Activated CD8-positive, alpha-beta T cell treated with anti-CD3 and anti-CD28 coated beads for 36 hours (primary cell): ENCODE data around the gene DUOXA2. TPM values are rescaled to one million over a fixed set of nuclear protein-coding genes. Genes with fewer than 3 reads are reported as not detected.

Experiments
- ATAC-seq: fragments of 200-7000 bp; cut with Tn5 transposase; one replicate; pipeline ENCODE4 v1.10.0; 2021; ENCODE audit warnings: mild to moderate bottlenecking, moderate library complexity
- CTCF ChIA-PET: fragments of 350-600 bp; sonication (Branson Sonifier 250); formaldehyde crosslinking; loops from one replicate; lab custom pipeline; 2021; ENCODE audit warnings: antibody characterized with exemption; lab: Charles Lee
- POLR2A ChIA-PET: fragments of 350-600 bp; sonication (Branson Sonifier 250); formaldehyde crosslinking; loops from one replicate; lab custom pipeline; 2021; ENCODE audit warnings: antibody characterized with exemption; lab: Charles Lee
- DNase-seq: peaks from one replicate; pipeline ENCODE4 v3.0.0-alpha.2; 2020
- H3K27ac Mint-ChIP-seq: one replicate; pipeline ENCODE4 v1.8.0; 2021; ENCODE audit warnings: mild to moderate bottlenecking, mixed read lengths
- H3K27me3 Mint-ChIP-seq: one replicate; pipeline ENCODE4 v1.8.0; 2021; ENCODE audit warnings: mixed read lengths
- H3K36me3 Mint-ChIP-seq: one replicate; pipeline ENCODE4 v1.8.0; 2021; ENCODE audit warnings: low read depth, mixed read lengths
- H3K4me1 Mint-ChIP-seq: one replicate; pipeline ENCODE4 v1.8.0; 2021; ENCODE audit warnings: low read depth, mixed read lengths
- H3K4me3 Mint-ChIP-seq: one replicate; pipeline ENCODE4 v1.8.0; 2021; ENCODE audit warnings: mild to moderate bottlenecking, moderate library complexity, mixed read lengths
- H3K9me3 Mint-ChIP-seq: one replicate; pipeline ENCODE4 v1.8.0; 2021; ENCODE audit warnings: mixed read lengths
- intact Hi-C: fragments of 100-400 bp; cut with micrococcal nuclease; formaldehyde crosslinking; loops from one replicate; pipeline ENCODE4 v1.10.0; 2022
- total RNA-seq, 2 experiments: library from RNA; stranded (reverse); gene quantifications; one replicate each; pipeline ENCODE4 v1.2.3, GENCODE V29; 2021
- TF ChIP-seq, protein P1 (sequence below): fragments of 200-600 bp; IDR thresholded peaks from one replicate; pipeline ENCODE4 v1.8.0; 2022; ENCODE audit warnings: antibody characterized with exemption, mild to moderate bottlenecking

DUOXA2 gene
- total RNA-seq, 2 experiments from 2014 or later: not detected

DNA sequence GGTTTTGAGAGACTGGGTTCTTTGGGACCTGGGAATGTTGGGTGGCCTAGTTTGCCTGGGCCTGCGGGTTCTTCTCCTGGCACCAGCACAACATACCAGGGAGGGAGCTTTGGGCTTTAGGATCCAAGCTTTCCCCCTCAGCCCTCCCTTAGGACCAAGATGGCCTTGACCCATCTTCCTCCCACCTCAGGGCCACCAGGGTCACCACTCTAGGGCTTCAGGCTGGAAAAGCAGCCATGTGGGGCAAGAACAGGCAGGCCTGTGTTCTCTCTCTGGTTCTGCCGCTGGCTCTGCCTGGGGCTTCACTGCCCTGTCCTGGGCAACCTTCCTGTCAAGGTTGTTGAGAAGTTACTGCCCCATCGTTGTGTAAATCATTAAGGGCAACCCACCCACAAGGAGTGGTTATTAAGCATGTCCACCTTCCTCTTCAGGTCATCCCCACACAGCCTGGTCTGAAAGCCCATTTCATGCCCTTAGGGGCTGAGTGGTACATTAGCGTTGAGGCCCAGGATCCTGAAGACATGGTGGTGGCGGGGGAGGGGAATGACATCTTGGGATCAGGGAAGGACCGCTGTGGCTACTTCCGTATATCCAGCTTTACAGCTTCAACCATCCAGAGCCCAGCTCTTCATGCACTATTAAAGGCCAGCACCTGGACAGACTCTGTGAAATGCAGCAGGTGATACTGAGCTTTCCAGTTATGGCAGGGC is 16.3 kb downstream of the DUOXA2 start:
- H3K9me3 Mint-ChIP-seq: no peaks in the 10 kb centered on the region
- ATAC-seq (no peak), DNase-seq (no peak)
- H3K4me3 Mint-ChIP-seq: no peak overlapping the region
- H3K27me3 Mint-ChIP-seq: peaks cover 57% of the 10 kb centered on the region
- intact Hi-C loops: no loop called here
- ChIA-PET POLR2A (no interaction called here), CTCF (interaction anchor here (0.6 to 6.9 kb wide), 5 partner anchors 10 to 269 kb away, joined by 3 to 48 read pairs (median 3); no protein-coding TSS in a partner anchor)
- no peak overlapping the region for H3K27ac Mint-ChIP-seq
- no peaks in the 10 kb centered on the region for H3K36me3 Mint-ChIP-seq
- H3K4me1 Mint-ChIP-seq: peaks cover 5% of the 10 kb centered on the region
- TF ChIP-seq, protein P1, sequence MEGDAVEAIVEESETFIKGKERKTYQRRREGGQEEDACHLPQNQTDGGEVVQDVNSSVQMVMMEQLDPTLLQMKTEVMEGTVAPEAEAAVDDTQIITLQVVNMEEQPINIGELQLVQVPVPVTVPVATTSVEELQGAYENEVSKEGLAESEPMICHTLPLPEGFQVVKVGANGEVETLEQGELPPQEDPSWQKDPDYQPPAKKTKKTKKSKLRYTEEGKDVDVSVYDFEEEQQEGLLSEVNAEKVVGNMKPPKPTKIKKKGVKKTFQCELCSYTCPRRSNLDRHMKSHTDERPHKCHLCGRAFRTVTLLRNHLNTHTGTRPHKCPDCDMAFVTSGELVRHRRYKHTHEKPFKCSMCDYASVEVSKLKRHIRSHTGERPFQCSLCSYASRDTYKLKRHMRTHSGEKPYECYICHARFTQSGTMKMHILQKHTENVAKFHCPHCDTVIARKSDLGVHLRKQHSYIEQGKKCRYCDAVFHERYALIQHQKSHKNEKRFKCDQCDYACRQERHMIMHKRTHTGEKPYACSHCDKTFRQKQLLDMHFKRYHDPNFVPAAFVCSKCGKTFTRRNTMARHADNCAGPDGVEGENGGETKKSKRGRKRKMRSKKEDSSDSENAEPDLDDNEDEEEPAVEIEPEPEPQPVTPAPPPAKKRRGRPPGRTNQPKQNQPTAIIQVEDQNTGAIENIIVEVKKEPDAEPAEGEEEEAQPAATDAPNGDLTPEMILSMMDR: no peak

DNA sequence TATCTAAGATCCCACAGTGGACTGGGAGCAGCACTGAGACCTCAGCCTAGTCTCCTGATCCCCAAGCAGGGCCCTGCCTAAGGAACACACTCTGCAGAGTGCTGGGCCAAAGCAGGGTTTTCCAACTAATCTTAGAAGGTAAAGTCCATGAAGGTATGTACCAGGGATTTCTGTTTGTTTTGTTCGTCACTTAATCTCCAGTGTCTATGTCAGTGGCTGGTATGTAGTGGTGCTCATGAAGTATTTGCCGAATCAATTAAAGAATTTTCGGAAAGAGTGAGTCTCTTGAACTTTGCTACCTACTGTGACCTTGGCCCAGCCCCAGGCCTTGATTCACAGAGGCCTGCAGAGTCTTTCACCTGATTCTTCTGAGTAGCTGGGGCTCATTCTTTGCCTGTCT is 17.4 kb downstream of the DUOXA2 start:
- POLR2A ChIA-PET: no interaction called here
- no peak for DNase-seq
- CTCF ChIA-PET: interaction anchor here (6.9 kb wide), 1 partner anchor 14 kb away, joined by 48 read pairs; no protein-coding TSS in a partner anchor
- no peak overlapping the region for H3K4me3 Mint-ChIP-seq
- intact Hi-C loops: no loop called here
- peaks cover 51% of the 10 kb centered on the region for H3K27me3 Mint-ChIP-seq
- H3K9me3 Mint-ChIP-seq: no peaks in the 10 kb centered on the region
- no peaks in the 10 kb centered on the region for H3K36me3 Mint-ChIP-seq
- ATAC-seq: no peak
- H3K27ac Mint-ChIP-seq: no peak overlapping the region
- H3K4me1 Mint-ChIP-seq: peaks cover 10% of the 10 kb centered on the region
- TF ChIP-seq, protein P1: no peak

DNA sequence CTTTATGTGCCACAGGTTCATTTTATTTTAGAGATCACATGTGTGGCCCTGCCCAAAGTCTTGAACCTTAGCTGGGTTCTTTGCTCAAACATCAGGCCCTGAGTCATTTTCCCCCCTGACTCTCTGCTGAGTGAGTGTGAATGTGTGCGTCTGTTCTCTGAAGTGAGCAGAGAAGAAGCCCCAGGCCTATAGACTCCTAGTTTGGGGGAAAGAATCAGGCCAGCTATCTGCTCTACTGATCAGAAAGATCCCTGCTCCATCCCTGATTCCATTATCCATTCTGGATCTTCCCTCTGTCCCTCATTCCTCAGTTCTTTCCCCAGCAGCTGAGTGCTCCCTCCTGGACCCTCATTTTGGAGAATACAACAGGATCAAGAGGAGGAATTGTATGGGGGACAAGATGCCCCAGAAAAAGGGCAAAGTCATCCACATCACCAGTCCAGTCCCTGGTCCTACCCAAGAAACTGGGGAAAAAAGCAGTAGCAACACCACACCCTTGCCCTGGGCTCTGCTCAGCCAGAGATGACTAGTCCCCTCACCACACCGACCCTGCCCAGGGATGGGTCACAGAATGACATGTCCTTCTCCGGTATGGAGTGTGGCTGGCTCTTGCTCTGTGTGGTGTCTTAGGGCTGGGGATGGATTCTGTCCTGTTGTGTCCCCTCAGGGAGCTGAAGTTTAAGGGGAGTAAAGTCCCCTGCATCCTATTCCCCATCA is 18.9 kb downstream of the DUOXA2 start:
- Mint-ChIP-seq H3K4me3 (no peak overlapping the region), H3K4me1 (peaks cover 10% of the 10 kb centered on the region), H3K9me3 (no peaks in the 10 kb centered on the region), H3K27me3 (peaks cover 49% of the 10 kb centered on the region), H3K27ac (no peak overlapping the region), H3K36me3 (no peaks in the 10 kb centered on the region)
- TF ChIP-seq, protein P1: no peak
- DNase-seq: no peak
- intact Hi-C loops: no loop called here
- POLR2A ChIA-PET: no interaction called here
- ATAC-seq: no peak
- CTCF ChIA-PET: interaction anchor here (1.2 to 6.9 kb wide), 2 partner anchors 16 to 17 kb away, joined by 3 to 48 read pairs; no protein-coding TSS in a partner anchor

DNA sequence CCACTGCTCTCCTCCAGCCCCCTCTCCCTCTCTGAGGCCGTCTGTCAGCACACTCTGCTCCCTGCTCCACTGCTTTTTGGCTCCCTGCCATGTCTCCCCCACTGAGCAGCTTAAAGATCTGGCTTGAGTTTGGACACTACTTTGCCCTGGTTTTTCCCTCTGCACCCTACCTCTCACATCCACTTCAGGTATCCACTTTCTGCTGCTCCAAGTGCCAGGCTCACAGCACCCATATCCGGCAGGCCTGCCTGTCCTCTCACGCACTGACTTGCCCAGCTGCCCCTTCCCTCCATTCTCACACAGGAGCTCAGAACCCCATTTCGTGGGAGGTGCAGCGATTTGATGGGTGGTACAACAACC is 19.4 kb downstream of the DUOXA2 start:
- Mint-ChIP-seq H3K36me3 (no peaks in the 10 kb centered on the region), H3K9me3 (no peaks in the 10 kb centered on the region), H3K27me3 (peaks cover 44% of the 10 kb centered on the region), H3K4me3 (no peak overlapping the region), H3K27ac (no peak overlapping the region), H3K4me1 (peaks cover 10% of the 10 kb centered on the region)
- CTCF ChIA-PET: interaction anchor here (1.2 to 6.9 kb wide), 2 partner anchors 16 kb away, joined by 3 to 48 read pairs; no protein-coding TSS in a partner anchor
- no peak for DNase-seq
- intact Hi-C loops: no loop called here
- TF ChIP-seq, protein P1: no peak
- no peak for ATAC-seq
- POLR2A ChIA-PET: no interaction called here

DNA sequence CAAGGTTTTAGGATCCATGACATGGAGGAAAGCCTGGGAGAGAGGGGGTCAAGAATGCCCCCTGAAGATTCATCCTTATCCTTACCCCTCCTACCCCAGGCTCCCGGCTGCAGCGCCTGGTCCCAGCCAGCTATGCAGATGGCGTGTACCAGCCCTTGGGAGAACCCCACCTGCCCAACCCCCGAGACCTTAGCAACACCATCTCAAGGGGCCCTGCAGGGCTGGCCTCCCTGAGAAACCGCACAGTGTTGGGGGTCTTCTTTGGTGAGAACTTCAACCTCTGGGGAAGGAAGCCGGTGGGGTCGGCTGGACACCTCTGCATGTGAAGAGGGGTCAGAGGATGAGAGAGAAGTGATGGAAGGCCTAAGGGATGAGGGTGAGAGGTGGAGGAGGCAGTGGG is 19.9 kb downstream of the DUOXA2 start:
- Mint-ChIP-seq H3K27me3 (peaks cover 39% of the 10 kb centered on the region), H3K4me1 (peaks cover 10% of the 10 kb centered on the region), H3K36me3 (no peaks in the 10 kb centered on the region), H3K4me3 (no peak overlapping the region), H3K9me3 (no peaks in the 10 kb centered on the region), H3K27ac (no peak overlapping the region)
- ChIA-PET CTCF (interaction anchor here (6.9 kb wide), 1 partner anchor 17 kb away, joined by 48 read pairs; no protein-coding TSS in a partner anchor), POLR2A (no interaction called here)
- TF ChIP-seq, protein P1: no peak
- intact Hi-C loops: no loop called here
- DNase-seq (no peak), ATAC-seq (no peak)
